Skeletal muscle satellite cell (primary cell): ENCODE measurements around the gene ACER3.
"Not testable (repeated sequence)": the region's sequence is repeated elsewhere in the genome, so short reads cannot be mapped to it uniquely, and the experiment has no call there.

Source experiments
- H3K27me3 ChIP-seq: 2 replicates; pipeline ENCODE4 v1.7.0; 2013; ENCODE audit warnings: low read length; ENCODE audit not compliant: control insufficient read depth, insufficient read depth
- H3K36me3 ChIP-seq: 2 replicates; pipeline ENCODE4 v1.7.0; 2013; ENCODE audit warnings: mild to moderate bottlenecking, control low read depth, low read length; ENCODE audit not compliant: insufficient read depth
- H3K4me1 ChIP-seq: 2 replicates; pipeline ENCODE4 v1.7.0; 2013; ENCODE audit warnings: low read length; ENCODE audit not compliant: control insufficient read depth, insufficient read depth
- H3K4me2 ChIP-seq: 2 replicates; pipeline ENCODE4 v1.7.0; 2013; ENCODE audit warnings: mild to moderate bottlenecking, low read length
- H3K4me3 ChIP-seq: 2 replicates; pipeline ENCODE4 v1.7.0; 2013; ENCODE audit warnings: low read length
- H3K9ac ChIP-seq: 2 replicates; pipeline ENCODE4 v1.7.0; 2013; ENCODE audit warnings: mild to moderate bottlenecking, low read depth, low read length, moderate library complexity
- H3K9me3 ChIP-seq: replicated peaks from 2 replicates; pipeline ENCODE4 v1.7.0; 2013; ENCODE audit warnings: mild to moderate bottlenecking, control low read depth, low read length

Gene ACER3

DNA sequence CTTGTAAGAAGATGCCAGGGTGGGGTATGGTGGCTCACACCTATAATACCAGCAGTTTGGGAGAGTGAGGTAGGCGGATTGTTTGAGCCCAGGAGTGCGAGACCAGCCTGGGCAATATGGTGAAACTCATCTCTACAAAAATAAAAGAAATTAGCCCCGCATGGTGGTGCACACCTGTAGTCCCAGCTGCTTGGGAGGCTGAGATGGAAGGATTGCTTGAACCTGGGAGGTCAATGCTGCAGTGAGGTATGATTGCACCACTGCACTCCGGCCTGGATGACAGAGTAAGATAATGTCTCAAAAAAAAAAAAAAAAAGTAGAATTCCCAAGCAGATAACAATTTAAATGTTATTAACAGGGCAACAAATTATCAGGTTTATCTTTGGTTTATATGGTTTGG lies 20.2 kb downstream of the ACER3 start:
- no peak overlapping the region for H3K4me2 ChIP-seq
- H3K4me3 ChIP-seq: no peak overlapping the region
- H3K27me3 ChIP-seq: no peaks in the 10 kb centered on the region
- no peaks in the 10 kb centered on the region for H3K9me3 ChIP-seq
- H3K4me1 ChIP-seq: peaks cover 4% of the 10 kb centered on the region
- H3K9ac ChIP-seq: no peak overlapping the region
- no peaks in the 10 kb centered on the region for H3K36me3 ChIP-seq

DNA sequence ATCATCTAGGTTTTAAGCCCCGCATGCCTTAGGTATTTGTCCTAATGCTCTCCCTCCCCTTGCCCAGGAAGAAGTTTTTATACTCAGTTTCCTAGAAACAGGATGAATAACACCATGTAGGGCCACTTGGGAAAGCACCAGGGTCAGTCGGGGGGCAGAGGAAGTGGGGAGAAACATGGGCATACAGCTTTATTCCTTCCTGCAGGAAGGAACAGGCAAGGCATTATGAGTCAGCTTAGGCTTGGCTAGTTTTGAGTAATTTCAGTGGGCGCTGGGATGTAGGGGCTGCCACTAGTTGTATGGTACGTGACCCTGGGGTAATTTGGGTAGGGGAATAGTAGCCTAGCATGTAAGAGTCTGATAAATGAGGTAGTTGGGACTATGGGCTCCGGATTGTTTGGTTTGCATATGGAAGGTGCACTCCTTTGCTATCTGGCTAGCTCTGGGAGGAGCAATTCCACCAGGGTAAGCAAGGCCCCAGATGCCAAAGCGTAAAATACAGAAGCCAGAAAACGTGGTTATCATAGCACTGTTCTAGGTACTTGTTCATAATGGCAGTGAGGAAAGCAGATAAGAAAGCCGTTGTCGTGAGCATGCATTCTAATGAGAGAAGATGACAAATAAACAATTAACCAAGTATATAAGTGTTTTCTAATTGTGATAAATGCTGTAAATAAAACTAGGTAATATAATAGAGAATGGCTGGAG lies 24.8 kb downstream of the ACER3 start:
- Histone ChIP-seq H3K9me3 (no peaks in the 10 kb centered on the region), H3K4me1 (peaks cover 4% of the 10 kb centered on the region), H3K36me3 (no peaks in the 10 kb centered on the region), H3K4me3 (no peak overlapping the region), H3K4me2 (no peak overlapping the region), H3K27me3 (no peaks in the 10 kb centered on the region), H3K9ac (no peak overlapping the region)

- no peaks in the 10 kb centered on the region for H3K9me3 ChIP-seq
- H3K36me3 ChIP-seq: no peaks in the 10 kb centered on the region
- H3K9ac ChIP-seq: no peak overlapping the region
- H3K4me3 ChIP-seq: no peak overlapping the region
- peaks cover 4% of the 10 kb centered on the region for H3K4me1 ChIP-seq
- no peaks in the 10 kb centered on the region for H3K27me3 ChIP-seq
- no peak overlapping the region for H3K4me2 ChIP-seq
Measured at GRCh38 chr11:76888989-76889388, 28.3 kb downstream of the ACER3 start.

- Histone ChIP-seq H3K27me3 (no peaks in the 10 kb centered on the region), H3K9me3 (no peaks in the 10 kb centered on the region), H3K4me2 (no peak overlapping the region), H3K4me1 (peaks cover 4% of the 10 kb centered on the region), H3K36me3 (no peaks in the 10 kb centered on the region), H3K9ac (no peak overlapping the region), H3K4me3 (no peak overlapping the region)
Measured at GRCh38 chr11:76889411-76889975, 28.8 kb downstream of the ACER3 start.

GRCh38 chr11:76890329-76890728 lies 29.6 kb downstream of the ACER3 start:
- Histone ChIP-seq H3K4me2 (no peak overlapping the region), H3K36me3 (no peaks in the 10 kb centered on the region), H3K4me3 (no peak overlapping the region), H3K27me3 (no peaks in the 10 kb centered on the region), H3K4me1 (peaks cover 4% of the 10 kb centered on the region), H3K9ac (no peak overlapping the region), H3K9me3 (no peaks in the 10 kb centered on the region)

GRCh38 chr11:76891285-76891684 lies 30.6 kb downstream of the ACER3 start:
- Histone ChIP-seq H3K9me3 (no peaks in the 10 kb centered on the region), H3K36me3 (no peaks in the 10 kb centered on the region), H3K4me2 (no peak overlapping the region), H3K4me3 (no peak overlapping the region), H3K4me1 (no peaks in the 10 kb centered on the region), H3K9ac (no peak overlapping the region), H3K27me3 (no peaks in the 10 kb centered on the region)

DNA sequence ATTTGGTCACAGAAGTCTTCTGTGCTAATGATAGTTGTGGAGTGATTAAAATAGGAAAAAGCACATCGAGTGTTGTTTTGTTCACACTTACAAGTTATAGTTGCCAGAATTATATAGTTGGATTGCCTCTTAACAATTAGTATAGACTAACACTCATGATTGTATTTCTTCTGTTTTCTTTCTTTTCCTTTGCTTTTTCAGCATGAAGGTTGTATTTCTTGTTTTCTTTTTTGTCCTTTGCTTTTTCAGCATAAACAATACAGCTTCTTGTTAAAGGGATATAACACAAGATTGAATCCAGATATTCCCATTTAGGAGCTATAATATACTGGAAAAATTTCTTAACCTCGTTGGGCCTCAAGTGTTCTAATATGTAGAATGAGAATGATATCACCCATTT lies 31.1 kb downstream of the ACER3 start:
- no peaks in the 10 kb centered on the region for H3K9me3 ChIP-seq
- no peak overlapping the region for H3K4me2 ChIP-seq
- no peaks in the 10 kb centered on the region for H3K4me1 ChIP-seq
- H3K27me3 ChIP-seq: no peaks in the 10 kb centered on the region
- no peak overlapping the region for H3K4me3 ChIP-seq
- H3K36me3 ChIP-seq: no peaks in the 10 kb centered on the region
- no peak overlapping the region for H3K9ac ChIP-seq

GRCh38 chr11:76892306-76892705 lies 31.6 kb downstream of the ACER3 start:
- Histone ChIP-seq H3K27me3 (no peaks in the 10 kb centered on the region), H3K36me3 (no peaks in the 10 kb centered on the region), H3K4me2 (no peak overlapping the region), H3K4me1 (no peaks in the 10 kb centered on the region), H3K9ac (no peak overlapping the region), H3K9me3 (no peaks in the 10 kb centered on the region), H3K4me3 (no peak overlapping the region)

GRCh38 chr11:76897233-76897632 lies 36.5 kb downstream of the ACER3 start:
- H3K27me3 ChIP-seq: no peaks in the 10 kb centered on the region
- no peak overlapping the region for H3K4me2 ChIP-seq
- H3K4me3 ChIP-seq: no peak overlapping the region
- H3K9ac ChIP-seq: no peak overlapping the region
- H3K36me3 ChIP-seq: no peaks in the 10 kb centered on the region
- H3K4me1 ChIP-seq: no peaks in the 10 kb centered on the region
- no peaks in the 10 kb centered on the region for H3K9me3 ChIP-seq

DNA sequence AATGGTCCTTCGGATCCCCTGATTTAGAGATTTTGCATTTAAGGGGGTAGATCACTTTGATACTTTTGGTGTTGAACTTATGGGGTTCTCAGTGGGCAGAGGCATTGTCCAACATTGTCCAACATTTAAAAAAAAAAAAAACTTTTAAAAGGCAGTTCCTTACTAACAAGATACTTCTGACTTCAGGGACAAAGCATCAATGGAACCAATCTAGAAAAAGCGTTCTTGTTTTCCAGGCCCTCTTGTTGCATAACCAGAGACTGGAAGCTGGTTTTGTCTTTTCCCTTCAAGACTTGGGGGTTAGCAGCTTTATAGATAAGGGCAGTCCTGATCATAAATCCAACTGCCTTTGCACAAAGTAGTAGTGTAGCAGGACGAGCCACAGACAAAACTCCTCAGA lies 40.4 kb downstream of the ACER3 start:
- no peak overlapping the region for H3K4me2 ChIP-seq

GRCh38 chr11:76901622-76902021 lies 40.9 kb downstream of the ACER3 start:
- H3K4me1 ChIP-seq, H3K36me3 ChIP-seq, H3K9me3 ChIP-seq, H3K4me2 ChIP-seq, H3K4me3 ChIP-seq, H3K9ac ChIP-seq, H3K27me3 ChIP-seq: not testable (repeated sequence)

More for the DNA sequence above, 40.4 kb downstream of the ACER3 start:
- H3K9me3 ChIP-seq: no peaks in the 10 kb centered on the region
- no peaks in the 10 kb centered on the region for H3K36me3 ChIP-seq
- no peak overlapping the region for H3K9ac ChIP-seq
- H3K4me3 ChIP-seq: no peak overlapping the region
- no peaks in the 10 kb centered on the region for H3K27me3 ChIP-seq
- H3K4me1 ChIP-seq: no peaks in the 10 kb centered on the region
